Neural cell (in vitro differentiated cells): Measurements from ENCODE around the gene AKAP6. TPM values are rescaled to one million over a fixed set of nuclear protein-coding genes. Genes with fewer than 3 reads are reported as not detected.

Source experiments
- H2AFZ ChIP-seq: fragments of 200-600, 300-800 bp; sonication (generic), shearing (Covaris generic); 2 replicates; pipeline ENCODE4 v1.6.0; 2014; ENCODE audit warnings: low read depth, mild to moderate bottlenecking, antibody characterized with exemption, low read length, moderate library complexity
- H3F3A ChIP-seq: fragments of 200-600 bp; shearing (Covaris generic); 2 replicates; pipeline ENCODE4 v1.6.1; 2016; ENCODE audit warnings: mild to moderate bottlenecking, moderate library complexity, mixed read lengths, antibody characterized with exemption, low read length; ENCODE audit not compliant: insufficient read depth, poor library complexity, severe bottlenecking
- H3K27ac ChIP-seq: fragments of 200-600, 300-800 bp; sonication (generic), shearing (Covaris generic); 2 replicates; pipeline ENCODE4 v1.5.1; 2014; ENCODE audit warnings: mild to moderate bottlenecking, low read length, moderate library complexity
- H3K27me3 ChIP-seq: fragments of 300-800, 200-600 bp; sonication (generic), shearing (Covaris generic); 2 replicates; pipeline ENCODE4 v1.6.0; 2014; ENCODE audit warnings: mild to moderate bottlenecking, low read depth, low read length, moderate library complexity; ENCODE audit not compliant: insufficient read depth
- H3K36me3 ChIP-seq: fragments of 300-800, 200-600 bp; sonication (generic), shearing (Covaris generic); 2 replicates; pipeline ENCODE4 v1.5.1; 2014; ENCODE audit warnings: mild to moderate bottlenecking, antibody characterized with exemption, low read length, moderate library complexity; ENCODE audit not compliant: insufficient read depth
- H3K4me2 ChIP-seq: fragments of 300-800, 200-600 bp; sonication (generic), shearing (Covaris generic); 2 replicates; pipeline ENCODE4 v1.6.0; 2014; ENCODE audit warnings: mild to moderate bottlenecking, low read length
- H3K4me3 ChIP-seq: fragments of 300-800, 200-600 bp; sonication (generic), shearing (Covaris generic); 2 replicates; pipeline ENCODE4 v1.5.1; 2014; ENCODE audit warnings: mild to moderate bottlenecking, low read length, moderate library complexity
- H3K79me2 ChIP-seq: fragments of 200-600 bp; shearing (Covaris generic); replicated peaks from 2 replicates; pipeline ENCODE4 v1.6.0; 2014; ENCODE audit warnings: mild to moderate bottlenecking, low read length, moderate library complexity; ENCODE audit not compliant: insufficient read depth
- H3K9ac ChIP-seq: fragments of 300-800, 200-600 bp; sonication (generic), shearing (Covaris generic); 2 replicates; pipeline ENCODE4 v1.6.1; 2016; ENCODE audit warnings: mild to moderate bottlenecking, low read length, mixed read lengths
- H3K9me2 ChIP-seq: fragments of 200-600 bp; shearing (Covaris generic); 2 replicates; pipeline ENCODE4 v1.6.1; 2016; ENCODE audit warnings: mild to moderate bottlenecking, low read length, mixed read lengths; ENCODE audit not compliant: insufficient read depth
- H3K9me3 ChIP-seq: fragments of 200-600, 300-800 bp; sonication (generic), shearing (Covaris generic); 2 replicates; pipeline ENCODE4 v1.6.1; 2016; ENCODE audit warnings: mild to moderate bottlenecking, mixed run types, low read length, moderate library complexity, mixed read lengths
- H4K20me1 ChIP-seq: fragments of 200-600 bp; shearing (Covaris generic); 2 replicates; pipeline ENCODE4 v1.6.1; 2016; ENCODE audit warnings: mild to moderate bottlenecking, mixed run types; ENCODE audit not compliant: insufficient read depth
- CTCF ChIP-seq: fragments of 450-650 bp; IDR thresholded peaks from 2 replicates; pipeline ENCODE4 v1.5.1; 2014; ENCODE audit warnings: antibody characterized with exemption, mild to moderate bottlenecking, moderate library complexity; ENCODE audit not compliant: poor library complexity, severe bottlenecking
- EP300 ChIP-seq: fragments of 450-650 bp; conservative IDR thresholded peaks from 2 replicates; pipeline ENCODE4 v1.6.1; 2014; ENCODE audit warnings: antibody characterized with exemption, mild to moderate bottlenecking, moderate library complexity; ENCODE audit not compliant: poor library complexity, severe bottlenecking
- EZH2 ChIP-seq: fragments of 200-600, 300-800 bp; shearing (Covaris generic), sonication (generic); IDR thresholded peaks from 2 replicates; pipeline ENCODE4 v1.6.1; 2014; ENCODE audit warnings: antibody characterized with exemption, low read length, borderline replicate concordance, mild to moderate bottlenecking; ENCODE audit not compliant: insufficient read depth, poor library complexity, severe bottlenecking
- MXI1 ChIP-seq: fragments of 450-650 bp; conservative IDR thresholded peaks from 2 replicates; pipeline ENCODE4 v1.6.1; 2014; ENCODE audit warnings: antibody characterized with exemption, mild to moderate bottlenecking; ENCODE audit not compliant: poor library complexity, severe bottlenecking
- POLR2AphosphoS5 ChIP-seq: IDR thresholded peaks from 2 replicates; pipeline ENCODE4 v1.6.1; 2012
- RAD21 ChIP-seq: fragments of 450-650 bp; conservative IDR thresholded peaks from 2 replicates; pipeline ENCODE4 v1.6.1; 2014; ENCODE audit warnings: antibody characterized with exemption, mild to moderate bottlenecking, moderate library complexity
- SMC3 ChIP-seq: fragments of 450-650 bp; conservative IDR thresholded peaks from 2 replicates; pipeline ENCODE4 v1.6.1; 2014; ENCODE audit warnings: antibody characterized with exemption, mild to moderate bottlenecking, moderate library complexity; ENCODE audit not compliant: poor library complexity
- TAF1 ChIP-seq: IDR thresholded peaks from 2 replicates; pipeline ENCODE4 v1.6.1; 2012; ENCODE audit warnings: low read depth
- polyA plus RNA-seq: library from polyadenylated mRNA; depleted of rRNA; stranded (reverse); fragments of >200 nt; gene quantifications from 2 replicates; pipeline ENCODE4 v1.2.3, GENCODE V29; 2014
- TF ChIP-seq, protein P1 (sequence below): IDR thresholded peaks from 2 replicates; pipeline ENCODE4 v1.6.1; 2012; ENCODE audit warnings: borderline replicate concordance

The AKAP6 gene
- polyA plus RNA-seq, 1 donor from 2014 or later: 15.8 TPM

GRCh38 chr14:32757568-32757967, 428.5 kb downstream of the AKAP6 start:
- no peaks in the 10 kb centered on the region for H3K79me2 ChIP-seq
- no peak overlapping the region for H3K4me3 ChIP-seq
- H3K9ac ChIP-seq: no peak overlapping the region
- H3K9me2 ChIP-seq: no peaks in the 10 kb centered on the region
- H3F3A ChIP-seq: no peaks in the 10 kb centered on the region
- no peak overlapping the region for H3K4me2 ChIP-seq
- no peaks in the 10 kb centered on the region for H3K36me3 ChIP-seq
- H4K20me1 ChIP-seq: no peaks in the 10 kb centered on the region
- no peaks in the 10 kb centered on the region for H3K27me3 ChIP-seq
- TF ChIP-seq CTCF (no peak), MXI1 (no peak), POLR2AphosphoS5 (no peak), TAF1 (no peak), SMC3 (no peak), RAD21 (no peak), EZH2 (no peak)
- no peaks in the 10 kb centered on the region for H3K9me3 ChIP-seq
- no peak overlapping the region for H2AFZ ChIP-seq
- H3K27ac ChIP-seq: no peak overlapping the region

DNA sequence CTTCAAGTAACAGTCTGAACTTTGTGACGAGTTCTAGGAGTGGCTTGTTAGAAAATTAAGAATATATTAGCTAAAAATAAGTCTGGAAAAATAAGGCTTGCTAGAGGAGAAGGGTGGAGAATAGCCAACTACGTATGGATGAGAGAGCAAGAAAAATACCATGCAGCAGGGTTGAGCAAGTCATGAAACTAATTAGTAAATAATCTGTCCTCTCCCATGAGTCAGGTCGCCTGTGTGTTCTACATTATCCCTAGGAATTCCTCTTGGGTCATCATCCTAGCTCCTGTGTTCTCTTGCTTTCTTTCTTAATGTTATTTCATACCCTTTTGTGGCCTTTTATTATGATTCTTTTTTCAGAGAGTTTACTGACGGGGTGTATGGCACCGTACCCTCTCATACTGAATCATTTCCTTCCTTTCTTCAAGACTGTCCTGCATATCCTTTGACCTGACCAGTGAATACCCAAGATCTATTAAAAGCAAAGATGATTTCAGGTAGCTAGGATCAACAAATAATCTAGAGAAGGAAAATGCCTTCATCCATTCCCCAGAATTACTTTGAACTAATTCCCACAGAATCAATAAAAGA, 432.4 kb downstream of the AKAP6 start:
- Histone ChIP-seq H3K27me3 (no peaks in the 10 kb centered on the region), H3K36me3 (no peaks in the 10 kb centered on the region), H3K79me2 (no peaks in the 10 kb centered on the region), H3F3A (no peaks in the 10 kb centered on the region), H3K27ac (no peak overlapping the region), H4K20me1 (no peaks in the 10 kb centered on the region), H3K9me2 (no peaks in the 10 kb centered on the region), H2AFZ (no peak overlapping the region), H3K9ac (no peak overlapping the region), H3K4me2 (no peak overlapping the region), H3K4me3 (no peak overlapping the region), H3K9me3 (no peaks in the 10 kb centered on the region)
- TF ChIP-seq POLR2AphosphoS5 (no peak), MXI1 (no peak), EP300 (no peak), TAF1 (no peak)
- TF ChIP-seq, protein P1, sequence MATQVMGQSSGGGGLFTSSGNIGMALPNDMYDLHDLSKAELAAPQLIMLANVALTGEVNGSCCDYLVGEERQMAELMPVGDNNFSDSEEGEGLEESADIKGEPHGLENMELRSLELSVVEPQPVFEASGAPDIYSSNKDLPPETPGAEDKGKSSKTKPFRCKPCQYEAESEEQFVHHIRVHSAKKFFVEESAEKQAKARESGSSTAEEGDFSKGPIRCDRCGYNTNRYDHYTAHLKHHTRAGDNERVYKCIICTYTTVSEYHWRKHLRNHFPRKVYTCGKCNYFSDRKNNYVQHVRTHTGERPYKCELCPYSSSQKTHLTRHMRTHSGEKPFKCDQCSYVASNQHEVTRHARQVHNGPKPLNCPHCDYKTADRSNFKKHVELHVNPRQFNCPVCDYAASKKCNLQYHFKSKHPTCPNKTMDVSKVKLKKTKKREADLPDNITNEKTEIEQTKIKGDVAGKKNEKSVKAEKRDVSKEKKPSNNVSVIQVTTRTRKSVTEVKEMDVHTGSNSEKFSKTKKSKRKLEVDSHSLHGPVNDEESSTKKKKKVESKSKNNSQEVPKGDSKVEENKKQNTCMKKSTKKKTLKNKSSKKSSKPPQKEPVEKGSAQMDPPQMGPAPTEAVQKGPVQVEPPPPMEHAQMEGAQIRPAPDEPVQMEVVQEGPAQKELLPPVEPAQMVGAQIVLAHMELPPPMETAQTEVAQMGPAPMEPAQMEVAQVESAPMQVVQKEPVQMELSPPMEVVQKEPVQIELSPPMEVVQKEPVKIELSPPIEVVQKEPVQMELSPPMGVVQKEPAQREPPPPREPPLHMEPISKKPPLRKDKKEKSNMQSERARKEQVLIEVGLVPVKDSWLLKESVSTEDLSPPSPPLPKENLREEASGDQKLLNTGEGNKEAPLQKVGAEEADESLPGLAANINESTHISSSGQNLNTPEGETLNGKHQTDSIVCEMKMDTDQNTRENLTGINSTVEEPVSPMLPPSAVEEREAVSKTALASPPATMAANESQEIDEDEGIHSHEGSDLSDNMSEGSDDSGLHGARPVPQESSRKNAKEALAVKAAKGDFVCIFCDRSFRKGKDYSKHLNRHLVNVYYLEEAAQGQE: no peak
